ENCODE measurements around the gene LRRC18.

The LRRC18 gene

GRCh38 chr10:48946332-48946731 lies 6.7 kb upstream of the LRRC18 start:
- Histone ChIP-seq H3K9me3 (ENCODE audit: control insufficient read depth, low read length) (no peaks in the 10 kb centered on the region), H3K36me3 (ENCODE audit: control insufficient read depth, insufficient read depth, low read length) (no peaks in the 10 kb centered on the region), H3K4me1 (ENCODE audit: control insufficient read depth, insufficient read depth, low read length, poor library complexity, severe bottlenecking) (no peaks in the 10 kb centered on the region), H3K4me3 (ENCODE audit: extremely low read depth, insufficient read depth, low read length, poor library complexity, severe bottlenecking) (no peak overlapping the region), H3K27ac (ENCODE audit: low read depth, low read length, severe bottlenecking) (no peak overlapping the region)
- WGBS, 2 experiments (ENCODE audit: insufficient coverage in 2 of 2): 85 to 89% methylated on average over 2 to 4 of the region's 5 CpGs

GRCh38 chr10:48945441-48946130 lies 5.9 kb upstream of the LRRC18 start:
- Histone ChIP-seq H3K4me1 (ENCODE audit: control insufficient read depth, insufficient read depth, low read length, poor library complexity, severe bottlenecking) (no peaks in the 10 kb centered on the region), H3K27ac (ENCODE audit: low read depth, low read length, severe bottlenecking) (no peak overlapping the region), H3K4me3 (ENCODE audit: extremely low read depth, insufficient read depth, low read length, poor library complexity, severe bottlenecking) (no peak overlapping the region), H3K9me3 (ENCODE audit: control insufficient read depth, low read length) (no peaks in the 10 kb centered on the region), H3K36me3 (ENCODE audit: control insufficient read depth, insufficient read depth, low read length) (no peaks in the 10 kb centered on the region)
- WGBS, 2 experiments (ENCODE audit: insufficient coverage in 2 of 2): 84 to 87% methylated on average over 5 to 6 of the region's 6 CpGs

DNA sequence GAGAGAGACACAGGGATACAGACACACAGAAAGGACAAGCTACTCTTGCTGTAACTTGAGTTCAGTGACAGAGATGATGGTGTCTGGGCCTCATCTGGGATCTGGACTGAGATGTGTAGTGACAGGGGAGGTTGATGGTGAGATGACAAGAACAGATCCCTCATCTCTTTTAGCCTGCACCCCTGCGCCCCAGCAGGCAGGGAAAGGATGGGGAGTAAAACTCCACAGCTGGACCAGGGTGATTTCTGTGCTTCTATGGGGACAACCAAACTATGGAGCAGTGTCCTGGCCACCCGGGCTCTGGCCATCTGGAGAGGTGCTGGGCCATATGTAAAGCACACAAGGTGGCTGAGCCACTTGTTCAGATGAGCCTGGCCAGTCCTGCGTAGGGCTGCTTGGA lies 4.5 kb upstream of the LRRC18 start:
- H3K36me3 ChIP-seq (ENCODE audit: control insufficient read depth, insufficient read depth, low read length): no peaks in the 10 kb centered on the region
- 91 to 92% methylated on average over 2 to 3 of the region's 3 CpGs for WGBS, 2 experiments (ENCODE audit: insufficient coverage in 2 of 2)
- no peaks in the 10 kb centered on the region for H3K9me3 ChIP-seq (ENCODE audit: control insufficient read depth, low read length)

GRCh38 chr10:48943096-48943495 lies 3.5 kb upstream of the LRRC18 start:
- no peaks in the 10 kb centered on the region for H3K4me1 ChIP-seq (ENCODE audit: control insufficient read depth, insufficient read depth, low read length, poor library complexity, severe bottlenecking)
- H3K36me3 ChIP-seq (ENCODE audit: control insufficient read depth, insufficient read depth, low read length): no peaks in the 10 kb centered on the region
- H3K4me3 ChIP-seq (ENCODE audit: extremely low read depth, insufficient read depth, low read length, poor library complexity, severe bottlenecking): no peak overlapping the region
- H3K27ac ChIP-seq (ENCODE audit: low read depth, low read length, severe bottlenecking): no peak overlapping the region
- WGBS, 2 experiments (ENCODE audit: insufficient coverage in 2 of 2): 92 to 93% methylated on average over 8 of the region's 10 CpGs
- H3K9me3 ChIP-seq (ENCODE audit: control insufficient read depth, low read length): no peaks in the 10 kb centered on the region

More for the DNA sequence above, 4.5 kb upstream of the LRRC18 start:
- Histone ChIP-seq H3K4me1 (ENCODE audit: control insufficient read depth, insufficient read depth, low read length, poor library complexity, severe bottlenecking) (no peaks in the 10 kb centered on the region), H3K27ac (ENCODE audit: low read depth, low read length, severe bottlenecking) (no peak overlapping the region), H3K4me3 (ENCODE audit: extremely low read depth, insufficient read depth, low read length, poor library complexity, severe bottlenecking) (no peak overlapping the region)

- H3K4me3 ChIP-seq (ENCODE audit: extremely low read depth, insufficient read depth, low read length, poor library complexity, severe bottlenecking): no peak overlapping the region
- H3K4me1 ChIP-seq (ENCODE audit: control insufficient read depth, insufficient read depth, low read length, poor library complexity, severe bottlenecking): no peaks in the 10 kb centered on the region
- H3K27ac ChIP-seq (ENCODE audit: low read depth, low read length, severe bottlenecking): no peak overlapping the region
- WGBS, 2 experiments (ENCODE audit: insufficient coverage in 2 of 2): 70 to 83% methylated on average over 5 to 7 of the region's 10 CpGs
- no peaks in the 10 kb centered on the region for H3K9me3 ChIP-seq (ENCODE audit: control insufficient read depth, low read length)
- no peaks in the 10 kb centered on the region for H3K36me3 ChIP-seq (ENCODE audit: control insufficient read depth, insufficient read depth, low read length)
Measured at GRCh38 chr10:48941427-48942075, 1.9 kb upstream of the LRRC18 start.

DNA sequence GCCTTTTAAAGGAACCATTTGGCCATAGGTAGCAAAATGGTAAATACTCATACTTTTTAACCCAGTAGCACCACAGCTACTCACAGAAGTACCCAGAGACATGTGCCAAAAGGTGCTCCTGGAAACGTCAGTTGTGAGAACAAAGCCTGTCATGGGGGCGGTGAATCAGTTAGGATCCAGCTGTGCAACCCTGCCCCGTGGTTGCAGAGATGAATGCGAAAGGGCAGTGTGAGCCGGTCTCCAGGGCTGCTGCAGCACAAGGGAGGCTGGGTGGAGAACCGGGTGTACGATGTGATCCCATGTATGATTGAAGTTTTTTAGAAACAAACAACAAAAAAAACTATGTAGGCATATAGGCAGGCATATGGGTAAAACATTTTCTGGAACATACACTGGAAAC lies 1.3 kb upstream of the LRRC18 start:
- Histone ChIP-seq H3K9me3 (ENCODE audit: control insufficient read depth, low read length) (no peaks in the 10 kb centered on the region), H3K27ac (ENCODE audit: low read depth, low read length, severe bottlenecking) (no peak overlapping the region), H3K36me3 (ENCODE audit: control insufficient read depth, insufficient read depth, low read length) (no peaks in the 10 kb centered on the region), H3K4me3 (ENCODE audit: extremely low read depth, insufficient read depth, low read length, poor library complexity, severe bottlenecking) (no peak overlapping the region), H3K4me1 (ENCODE audit: control insufficient read depth, insufficient read depth, low read length, poor library complexity, severe bottlenecking) (no peaks in the 10 kb centered on the region)
- WGBS, 2 experiments (ENCODE audit: insufficient coverage in 2 of 2): 51 to 56% methylated on average over 3 to 6 of the region's 7 CpGs

GRCh38 chr10:48940372-48940771 lies 732 bp upstream of the LRRC18 start:
- H3K36me3 ChIP-seq (ENCODE audit: control insufficient read depth, insufficient read depth, low read length): no peaks in the 10 kb centered on the region
- H3K4me1 ChIP-seq (ENCODE audit: control insufficient read depth, insufficient read depth, low read length, poor library complexity, severe bottlenecking): no peaks in the 10 kb centered on the region
- WGBS, 2 experiments (ENCODE audit: insufficient coverage in 2 of 2): 82 to 92% methylated on average over 4 to 5 of the region's 5 CpGs
- no peak overlapping the region for H3K27ac ChIP-seq (ENCODE audit: low read depth, low read length, severe bottlenecking)
- no peak overlapping the region for H3K4me3 ChIP-seq (ENCODE audit: extremely low read depth, insufficient read depth, low read length, poor library complexity, severe bottlenecking)
- H3K9me3 ChIP-seq (ENCODE audit: control insufficient read depth, low read length): no peaks in the 10 kb centered on the region

- WGBS, 2 experiments (ENCODE audit: insufficient coverage in 2 of 2): 95 to 100% methylated on average over 2 to 4 of the region's 6 CpGs
- no peak overlapping the region for H3K4me3 ChIP-seq (ENCODE audit: extremely low read depth, insufficient read depth, low read length, poor library complexity, severe bottlenecking)
- H3K27ac ChIP-seq (ENCODE audit: low read depth, low read length, severe bottlenecking): no peak overlapping the region
- H3K9me3 ChIP-seq (ENCODE audit: control insufficient read depth, low read length): no peaks in the 10 kb centered on the region
- no peaks in the 10 kb centered on the region for H3K4me1 ChIP-seq (ENCODE audit: control insufficient read depth, insufficient read depth, low read length, poor library complexity, severe bottlenecking)
- H3K36me3 ChIP-seq (ENCODE audit: control insufficient read depth, insufficient read depth, low read length): no peaks in the 10 kb centered on the region
Measured at GRCh38 chr10:48938990-48939536, 577 bp downstream of the LRRC18 start.

DNA sequence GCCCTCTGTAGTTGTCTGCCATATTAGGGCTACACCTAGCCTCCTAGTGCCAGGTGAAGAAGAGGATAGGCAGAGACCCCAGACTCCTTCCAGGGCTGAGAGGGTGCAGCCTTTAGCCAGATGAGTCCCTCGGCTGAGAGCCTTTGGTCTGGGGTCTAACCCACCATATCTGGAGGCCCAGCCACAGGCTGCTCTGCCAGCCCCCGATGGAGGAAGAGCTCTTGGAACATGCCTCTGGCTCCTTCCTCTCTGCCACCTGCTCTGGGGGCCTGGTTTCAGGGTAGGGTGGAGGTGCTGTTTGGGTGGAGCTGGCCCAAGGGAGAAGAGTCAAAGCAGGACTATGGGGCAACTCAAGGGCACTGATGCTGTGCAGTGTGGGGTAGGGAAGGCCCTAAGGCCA lies 1.4 kb downstream of the LRRC18 start:
- H3K9me3 ChIP-seq (ENCODE audit: control insufficient read depth, low read length): no peaks in the 10 kb centered on the region
- WGBS, 2 experiments (ENCODE audit: insufficient coverage in 2 of 2): 78 to 94% methylated on average over 1 to 2 of the region's 2 CpGs
- H3K4me1 ChIP-seq (ENCODE audit: control insufficient read depth, insufficient read depth, low read length, poor library complexity, severe bottlenecking): no peaks in the 10 kb centered on the region
- H3K36me3 ChIP-seq (ENCODE audit: control insufficient read depth, insufficient read depth, low read length): no peaks in the 10 kb centered on the region
- H3K27ac ChIP-seq (ENCODE audit: low read depth, low read length, severe bottlenecking): no peak overlapping the region
- H3K4me3 ChIP-seq (ENCODE audit: extremely low read depth, insufficient read depth, low read length, poor library complexity, severe bottlenecking): no peak overlapping the region

GRCh38 chr10:48937796-48938195 lies 1.8 kb downstream of the LRRC18 start:
- Histone ChIP-seq H3K36me3 (ENCODE audit: control insufficient read depth, insufficient read depth, low read length) (no peaks in the 10 kb centered on the region), H3K4me3 (ENCODE audit: extremely low read depth, insufficient read depth, low read length, poor library complexity, severe bottlenecking) (no peak overlapping the region), H3K9me3 (ENCODE audit: control insufficient read depth, low read length) (no peaks in the 10 kb centered on the region), H3K27ac (ENCODE audit: low read depth, low read length, severe bottlenecking) (no peak overlapping the region), H3K4me1 (ENCODE audit: control insufficient read depth, insufficient read depth, low read length, poor library complexity, severe bottlenecking) (no peaks in the 10 kb centered on the region)
- 88 to 90% methylated on average over 2 to 3 of the region's 3 CpGs for WGBS, 2 experiments (ENCODE audit: insufficient coverage in 2 of 2)

DNA sequence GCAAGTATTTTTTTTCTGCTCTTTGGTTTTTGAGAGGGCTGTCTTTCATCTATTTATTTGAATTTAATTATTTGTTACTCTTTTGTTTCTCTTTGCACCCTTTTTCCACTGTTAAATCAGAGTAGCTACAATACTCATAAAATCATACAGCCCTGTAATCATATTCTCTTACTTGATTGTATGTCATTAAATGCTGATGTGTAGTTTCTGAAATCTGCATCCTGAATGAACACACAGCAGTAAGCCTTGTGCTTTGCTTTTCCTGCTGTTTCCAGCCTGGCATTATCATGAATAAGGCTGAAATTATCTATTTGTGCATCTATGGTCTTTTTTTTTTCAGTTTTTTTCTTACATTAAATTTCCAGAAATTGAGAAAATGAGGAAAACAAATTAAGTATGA lies 4.1 kb downstream of the LRRC18 start:
- no peaks in the 10 kb centered on the region for H3K4me1 ChIP-seq (ENCODE audit: control insufficient read depth, insufficient read depth, low read length, poor library complexity, severe bottlenecking)
- no peak overlapping the region for H3K4me3 ChIP-seq (ENCODE audit: extremely low read depth, insufficient read depth, low read length, poor library complexity, severe bottlenecking)
- no peaks in the 10 kb centered on the region for H3K9me3 ChIP-seq (ENCODE audit: control insufficient read depth, low read length)
- H3K27ac ChIP-seq (ENCODE audit: low read depth, low read length, severe bottlenecking): no peak overlapping the region
- H3K36me3 ChIP-seq (ENCODE audit: control insufficient read depth, insufficient read depth, low read length): no peaks in the 10 kb centered on the region

Measured in mesodermal cell (in vitro differentiated cells).